H1 (cell line): ENCODE data around the gene CXCL1. TPM values are rescaled to one million over a fixed set of nuclear protein-coding genes. Genes with fewer than 3 reads are reported as not detected.

Source experiments
- CTCF ChIA-PET: fragments of 300-600 bp; sonication (Branson Sonifier 250); formaldehyde crosslinking; loops from one replicate; lab custom pipeline; 2021; ENCODE audit not compliant: partially characterized antibody; lab: Charles Lee
- POLR2A ChIA-PET: fragments of 300-600 bp; sonication (Branson Sonifier 250); formaldehyde crosslinking; loops from one replicate; lab custom pipeline; 2021; ENCODE audit warnings: inconsistent platforms; ENCODE audit not compliant: partially characterized antibody; lab: Charles Lee
- DNase-seq, 2 experiments: peaks; one replicate each; pipeline versions ENCODE4 v3.0.0 to v3.0.0-alpha.2; 2010 to 2022; ENCODE audit warnings: low spot score in 2 of 2, low read depth in 1 of 2, mixed read lengths in 1 of 2
- FAIRE-seq: peaks from 2 replicates; lab custom pipeline; 2011; peaks lifted over from hg19 to GRCh38; lab: Jason Lieb, UNC
- H2AFZ ChIP-seq: 2 replicates; pipeline ENCODE4 v1.8.1; 2012; ENCODE audit warnings: low read length, inconsistent platforms
- H2AK5ac ChIP-seq: 2 replicates; pipeline ENCODE4 v1.6.1; 2013; ENCODE audit warnings: low read depth, low read length
- H2BK120ac ChIP-seq: replicated peaks from 2 replicates; pipeline ENCODE3; 2013; ENCODE audit warnings: low read depth, low read length, inconsistent platforms
- H2BK12ac ChIP-seq: 2 replicates; pipeline ENCODE4 v1.6.1; 2013; ENCODE audit warnings: low read depth, low read length
- H2BK15ac ChIP-seq: 2 replicates; pipeline ENCODE4 v1.6.1; 2013; ENCODE audit warnings: low read length
- H2BK20ac ChIP-seq: 2 replicates; pipeline ENCODE4 v1.6.1; 2013; ENCODE audit warnings: low read length
- H2BK5ac ChIP-seq: 2 replicates; pipeline ENCODE4 v1.6.1; 2013; ENCODE audit warnings: low read depth, low read length
- H3K14ac ChIP-seq: 2 replicates; pipeline ENCODE4 v1.6.1; 2013; ENCODE audit warnings: inconsistent platforms; ENCODE audit not compliant: insufficient read length
- H3K18ac ChIP-seq: 2 replicates; pipeline ENCODE4 v1.6.1; 2013; ENCODE audit warnings: low read length; ENCODE audit errors: extremely low read depth
- H3K23ac ChIP-seq: 2 replicates; pipeline ENCODE4 v1.6.1; 2013; ENCODE audit warnings: inconsistent platforms; ENCODE audit not compliant: insufficient read length
- H3K23me2 ChIP-seq: 2 replicates; pipeline ENCODE4 v1.6.1; 2013; ENCODE audit warnings: low read depth, low read length
- H3K27ac ChIP-seq: 2 replicates; pipeline ENCODE4 v1.6.1; 2011; ENCODE audit warnings: low read depth, low read length, inconsistent platforms
- H3K27me3 ChIP-seq, 4 experiments: replicated peaks in 1 of 4; 1 replicate in 1 of 4; 2 replicates in 3 of 4; pipeline versions ENCODE4 v1.6.1 to v1.8.1; 2011 to 2013; ENCODE audit warnings: low read length in 3 of 4, mild to moderate bottlenecking in 3 of 4, inconsistent platforms in 2 of 4, mixed read lengths in 2 of 4, moderate library complexity in 1 of 4; ENCODE audit not compliant: control insufficient read depth in 3 of 4, insufficient read depth in 3 of 4; ENCODE audit errors: extremely low read depth in 1 of 4
- H3K36me3 ChIP-seq, 4 experiments: 2 replicates each; pipeline versions ENCODE4 v1.6.1 to v1.8.1; 2011 to 2013; ENCODE audit warnings: mild to moderate bottlenecking in 4 of 4, low read length in 3 of 4, moderate library complexity in 2 of 4, control low read depth in 1 of 4, inconsistent platforms in 1 of 4; ENCODE audit not compliant: insufficient read depth in 4 of 4, control insufficient read depth in 2 of 4
- H3K4ac ChIP-seq: replicated peaks from 2 replicates; pipeline ENCODE3; 2013; ENCODE audit warnings: low read length, low read depth, mixed read lengths, inconsistent platforms; ENCODE audit not compliant: insufficient read length
- H3K4me1 ChIP-seq, 4 experiments: replicated peaks in 1 of 4; 1 replicate in 1 of 4; 2 replicates in 3 of 4; pipeline versions ENCODE4 v1.6.1 to v1.8.1; 2011 to 2013; ENCODE audit warnings: low read length in 3 of 4, inconsistent platforms in 2 of 4, mixed read lengths in 1 of 4; ENCODE audit not compliant: insufficient read depth in 4 of 4, control insufficient read depth in 3 of 4
- H3K4me2 ChIP-seq, 2 experiments: 2 replicates each; pipeline versions ENCODE4 v1.6.1 to v1.8.1; 2011 to 2013; ENCODE audit warnings: low read depth in 2 of 2, low read length in 2 of 2, control low read depth in 1 of 2, inconsistent platforms in 1 of 2, mild to moderate bottlenecking in 1 of 2; ENCODE audit not compliant: insufficient read depth in 1 of 2
- H3K4me3 ChIP-seq, 4 experiments: fragments of 200-600, 300-600 bp in 1 of 4; sonication (generic), shearing (Covaris generic), sonication (Bioruptor Twin) in 1 of 4; 2 replicates each; pipeline versions ENCODE4 v1.5.1 to v1.8.1; 2011 to 2016; ENCODE audit warnings: low read length in 4 of 4, low read depth in 3 of 4, control low read depth in 2 of 4, inconsistent platforms in 2 of 4, mild to moderate bottlenecking in 2 of 4, mixed read lengths in 1 of 4, moderate library complexity in 1 of 4; ENCODE audit not compliant: insufficient read depth in 2 of 4; ENCODE audit errors: extremely low read depth in 1 of 4
- H3K56ac ChIP-seq: replicated peaks from 2 replicates; pipeline ENCODE3; 2013; ENCODE audit warnings: low read depth, mild to moderate bottlenecking, mixed read lengths, low read length, inconsistent platforms; ENCODE audit not compliant: insufficient read length
- H3K79me1 ChIP-seq: 2 replicates; pipeline ENCODE4 v1.6.1; 2013; ENCODE audit warnings: low read depth, low read length, control low read depth
- H3K79me2 ChIP-seq, 2 experiments: 2 replicates each; pipeline versions ENCODE4 v1.6.1 to v1.8.1; 2012 to 2013; ENCODE audit warnings: low read length in 2 of 2, mild to moderate bottlenecking in 2 of 2, inconsistent platforms in 1 of 2; ENCODE audit not compliant: insufficient read depth in 2 of 2, control insufficient read depth in 1 of 2
- H3K9ac ChIP-seq, 4 experiments: replicated peaks in 1 of 4; 1 replicate in 1 of 4; 2 replicates in 3 of 4; pipeline versions ENCODE4 v1.6.1 to v1.8.1; 2011 to 2013; ENCODE audit warnings: low read depth in 3 of 4, low read length in 3 of 4, control low read depth in 2 of 4, mild to moderate bottlenecking in 2 of 4, moderate library complexity in 2 of 4, inconsistent platforms in 1 of 4; ENCODE audit errors: extremely low read depth in 1 of 4
- H3K9me3 ChIP-seq, 2 experiments: 2 replicates each; pipeline versions ENCODE4 v1.6.1 to v1.8.1; 2012 to 2013; ENCODE audit warnings: mild to moderate bottlenecking in 2 of 2, moderate library complexity in 2 of 2, control low read depth in 1 of 2, inconsistent platforms in 1 of 2, low read depth in 1 of 2, low read length in 1 of 2, mixed read lengths in 1 of 2; ENCODE audit not compliant: insufficient read depth in 2 of 2
- H4K20me1 ChIP-seq, 2 experiments: replicated peaks in 1 of 2; 2 replicates each; pipeline versions ENCODE3 to v1.8.1; 2011 to 2013; ENCODE audit warnings: inconsistent platforms in 2 of 2, low read length in 2 of 2, mild to moderate bottlenecking in 1 of 2; ENCODE audit not compliant: insufficient read depth in 2 of 2, control insufficient read depth in 1 of 2
- H4K5ac ChIP-seq: 2 replicates; pipeline ENCODE4 v1.6.1; 2013; ENCODE audit warnings: low read length, low read depth, mixed read lengths, inconsistent platforms; ENCODE audit not compliant: insufficient read length
- H4K8ac ChIP-seq: 2 replicates; pipeline ENCODE4 v1.8.0; 2013; ENCODE audit warnings: mild to moderate bottlenecking, moderate library complexity, low read length, inconsistent platforms; ENCODE audit not compliant: insufficient read depth; ENCODE audit errors: extremely low read depth
- H4K91ac ChIP-seq: replicated peaks from 2 replicates; pipeline ENCODE3; 2013; ENCODE audit warnings: low read length, mixed read lengths, inconsistent platforms; ENCODE audit not compliant: insufficient read length
- CTCF ChIP-seq, 3 experiments: IDR thresholded peaks; 1 replicate in 2 of 3; 2 replicates in 1 of 3; pipeline versions ENCODE4 v1.5.1 to v1.6.1; 2011; ENCODE audit warnings: low read length in 3 of 3, mild to moderate bottlenecking in 3 of 3, inconsistent platforms in 2 of 3, low read depth in 1 of 3, moderate library complexity in 1 of 3; ENCODE audit not compliant: insufficient read depth in 1 of 3; ENCODE audit errors: control extremely low read depth in 1 of 3
- KDM4A ChIP-seq: IDR thresholded peaks from one replicate; pipeline ENCODE4 v1.7.1; 2012; ENCODE audit warnings: low read depth, mild to moderate bottlenecking, moderate library complexity, low read length, inconsistent platforms; ENCODE audit not compliant: severe bottlenecking
- RAD21 ChIP-seq, 2 experiments: IDR thresholded peaks in 1 of 2; conservative IDR thresholded peaks in 1 of 2; 2 replicates each; pipeline ENCODE4 v1.6.1; 2011; ENCODE audit warnings: low read depth in 2 of 2, low read length in 2 of 2, improper control_type of control experiment in 1 of 2, inconsistent platforms in 1 of 2, mild to moderate bottlenecking in 1 of 2, moderate library complexity in 1 of 2
- WGBS, 2 experiments: shearing (Covaris generic) in 1 of 2; methylation state at CpG; one replicate each; pipeline versions ENCODE4 v1.1.6 to v1.1.7; 2013 to 2015; ENCODE audit warnings: low lambda C conversion rate in 2 of 2, mixed read lengths in 2 of 2, inconsistent platforms in 1 of 2, low coverage in 1 of 2, missing lambda C conversion rate in 1 of 2; ENCODE audit not compliant: insufficient replicate concordance in 2 of 2, insufficient coverage in 1 of 2, insufficient read length in 1 of 2; ENCODE audit errors: extremely low coverage in 1 of 2, missing lambda C conversion rate in 1 of 2; 5-methylcytosine and 5-hydroxymethylcytosine counted together
- polyA plus RNA-seq, 7 experiments: library from polyadenylated mRNA; depleted of rRNA in 3 of 7; stranded (reverse) in 5 of 7; unstranded in 2 of 7; fragments of >200 nt in 5 of 7; fragments of 200-250 nt in 2 of 7; gene quantifications; 1 replicate in 5 of 7; 2 replicates in 1 of 7; 4 replicates in 1 of 7; pipeline versions ENCODE4 v1.2.1 to v1.2.3, GENCODE V29; 2011 to 2013; ENCODE audit warnings: missing spikeins in 2 of 7, mixed read lengths in 2 of 7
- total RNA-seq: library from RNA; stranded (reverse); fragmentation: NEBNext Ultra II Directional; extraction: Animal tissue kit (Norgen Biotek cat#: 25700); gene quantifications from 2 replicates; pipeline ENCODE4 v1.2.1, GENCODE V29; 2021

CXCL1 gene
- total and polyA plus RNA-seq, 2 of the 8 experiments (the other 6 are each of a cell fraction or from before 2014, with no cell fraction given): 0.77 to 0.80 TPM

- Histone ChIP-seq H2BK15ac (no peak overlapping the region), H4K20me1 (no peaks in the 10 kb centered on the region), H3K4me1 (peaks cover 0 to 4% (median 2%) of the 10 kb centered on the region in 4 experiments; a peak in 3 of 7 replicates), H2BK5ac (no peak overlapping the region)
- DNase-seq: no peak
- TF ChIP-seq CTCF (IDR thresholded peaks at IDR 0.05; ENCODE audit: control extremely low read depth in 1 of 3, insufficient read depth in 1 of 3, low read depth in 1 of 3, low read length in 3 of 3) (peak in 2 of 3 experiments; percentile 37 to 38; a peak in 3 of 4 replicates), RAD21 (IDR thresholded peaks at IDR 0.05 in 1 of 2, conservative IDR thresholded peaks at IDR 0.05 in 1 of 2; ENCODE audit: low read depth in 2 of 2, low read length in 2 of 2) (peak; percentile 52 to 67), KDM4A (no peak)
- TF ChIP-seq, all 59 proteins: peak for 2
- Histone ChIP-seq H2BK20ac (no peak overlapping the region), H3K79me2 (no peaks in the 10 kb centered on the region), H3K27me3 (peaks cover 0 to 22% (median 11%) of the 10 kb centered on the region in 4 experiments; a peak in 6 of 7 replicates), H3K23me2 (peaks cover 5% of the 10 kb centered on the region; the same call in 1 of the 2 replicates), H3K14ac (no peak overlapping the region), H3K56ac (no peak overlapping the region), H3K4me3 (no peak overlapping the region), H2AFZ (no peak overlapping the region), H3K4ac (no peak overlapping the region), H3K4me2 (no peak overlapping the region; a peak in 1 of 4 replicates), H3K18ac (no peak overlapping the region), H4K91ac (no peak overlapping the region), H3K36me3 (no peaks in the 10 kb centered on the region), H3K9me3 (no peaks in the 10 kb centered on the region), H3K79me1 (no peaks in the 10 kb centered on the region), H4K8ac (no peak overlapping the region), H2BK120ac (no peak overlapping the region), H3K27ac (no peak overlapping the region), H2BK12ac (no peak overlapping the region), H3K23ac (no peak overlapping the region), H3K9ac (no peak overlapping the region), H2AK5ac (no peak overlapping the region), H4K5ac (no peak overlapping the region)
- ChIA-PET CTCF (interaction anchor here (0.7 to 3.2 kb wide), 6 partner anchors 11 to 296 kb away, joined by 3 to 19 read pairs (median 4); no protein-coding TSS in a partner anchor), POLR2A (no interaction called here)
- no peak for FAIRE-seq
- 78% methylated on average over 3 of the region's 3 CpGs; no CpG with 5 or more reads in 1 of the 2 experiments for WGBS, 2 experiments
These were observed 1.4 kb upstream of the CXCL1 start for GRCh38 chr4:73867783-73868182.
